Activated T-cell treated with anti-CD3 and anti-CD28 coated beads for 24 hours (primary cell): ENCODE measurements around the gene OR9Q1.
"Not testable (repeated sequence)": the region's sequence is repeated elsewhere in the genome, so short reads cannot be mapped to it uniquely, and the experiment has no call there.

Experiments
- DNase-seq: peaks from one replicate; pipeline ENCODE4 v3.0.0-alpha.2; 2020; ENCODE audit warnings: low read depth

OR9Q1 gene

DNA sequence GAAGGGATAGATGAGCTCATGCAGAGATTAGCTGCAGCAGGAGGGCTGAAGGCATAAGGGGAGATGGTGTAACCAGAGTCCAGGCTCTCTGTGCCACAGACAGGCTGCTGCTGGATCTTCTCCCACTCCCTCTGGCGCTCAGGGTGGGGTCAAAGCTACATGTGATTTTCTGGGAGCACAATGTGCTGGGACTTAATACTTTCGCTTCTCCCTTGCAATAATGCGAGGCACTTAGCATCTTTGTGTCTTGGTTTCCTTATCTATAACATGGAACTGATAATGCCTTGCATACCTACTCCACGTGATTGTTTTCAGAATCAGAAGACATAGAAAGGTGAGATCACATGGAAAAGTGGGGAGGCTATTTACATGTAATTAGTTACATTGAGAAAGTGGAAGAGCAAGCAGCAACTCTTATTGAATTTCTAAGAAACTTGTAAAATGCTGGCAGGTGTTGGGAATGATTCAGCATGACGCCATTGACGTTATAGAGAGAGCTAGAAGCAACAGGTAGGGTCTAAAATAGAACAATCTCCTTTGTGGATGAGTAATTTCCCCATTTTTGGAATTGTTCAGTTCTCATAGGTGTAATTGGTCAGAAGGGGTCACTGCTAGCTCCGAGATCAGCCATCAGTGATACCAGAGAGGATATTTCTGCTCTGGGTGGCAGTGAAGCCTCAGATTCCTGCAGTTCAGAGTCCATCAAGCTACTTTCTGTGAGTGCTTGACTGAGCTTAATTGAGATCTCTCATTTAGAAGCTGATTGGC, 109.8 kb downstream of the OR9Q1 start:
- DNase-seq, result no peak

DNA sequence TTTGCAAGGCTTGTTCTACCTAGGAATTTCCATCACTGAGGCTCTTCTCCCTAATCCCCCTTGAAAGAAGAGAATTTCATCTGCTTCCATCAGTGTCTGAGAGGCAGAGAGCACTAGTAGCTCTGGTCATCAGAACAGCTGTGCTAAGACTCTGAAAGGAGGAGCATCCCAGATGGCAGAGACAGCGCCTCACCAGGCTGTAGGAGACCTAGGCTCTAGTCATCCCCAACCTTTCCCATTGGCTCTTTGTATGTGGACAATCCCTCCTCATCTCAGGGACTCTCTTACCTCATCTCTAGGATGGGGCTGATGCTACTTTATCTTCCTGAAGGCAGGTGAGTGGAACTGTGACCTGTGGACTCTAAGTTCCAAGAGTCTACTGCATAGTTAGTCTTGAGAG, 110.5 kb downstream of the OR9Q1 start:
- no peak for DNase-seq

DNA sequence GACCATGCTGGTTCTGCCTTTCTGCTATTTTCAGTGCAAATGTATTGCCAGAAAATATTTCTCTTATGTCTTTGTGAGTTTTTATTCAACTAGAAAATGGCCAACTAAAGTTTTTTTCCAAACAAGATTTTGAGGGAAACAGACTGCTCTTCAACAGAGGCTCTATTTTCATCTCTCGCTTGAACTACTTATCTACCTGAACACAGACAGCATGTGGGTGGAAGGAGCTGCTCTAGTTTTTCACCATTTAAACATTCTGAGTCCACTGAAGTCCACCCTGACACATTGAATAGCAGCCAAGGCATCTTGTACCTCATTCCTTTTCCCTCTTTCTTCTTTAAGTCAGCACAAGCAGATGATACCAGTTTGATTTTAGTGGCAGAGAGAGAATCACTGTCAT, 111.5 kb downstream of the OR9Q1 start:
- no peak for DNase-seq

DNA sequence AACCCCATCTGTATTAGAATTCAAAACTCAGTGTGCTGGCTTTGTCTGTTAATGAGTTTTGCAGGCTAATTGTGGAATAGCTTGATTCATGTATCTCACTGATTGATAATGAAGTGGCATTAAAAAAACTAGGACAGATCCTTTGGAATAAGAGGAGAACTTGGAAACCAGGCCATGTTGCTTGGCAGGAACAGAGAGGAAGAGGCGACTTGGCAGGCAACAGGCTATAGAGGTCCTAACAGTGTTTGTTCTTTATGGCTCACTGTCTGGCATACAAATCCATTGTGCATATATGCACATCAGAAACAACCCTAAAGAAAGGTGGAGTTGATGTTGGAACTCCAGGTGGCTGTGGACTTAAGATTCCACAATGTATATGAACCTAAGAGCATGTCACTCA, 119.1 kb downstream of the OR9Q1 start:
- no peak for DNase-seq

DNA sequence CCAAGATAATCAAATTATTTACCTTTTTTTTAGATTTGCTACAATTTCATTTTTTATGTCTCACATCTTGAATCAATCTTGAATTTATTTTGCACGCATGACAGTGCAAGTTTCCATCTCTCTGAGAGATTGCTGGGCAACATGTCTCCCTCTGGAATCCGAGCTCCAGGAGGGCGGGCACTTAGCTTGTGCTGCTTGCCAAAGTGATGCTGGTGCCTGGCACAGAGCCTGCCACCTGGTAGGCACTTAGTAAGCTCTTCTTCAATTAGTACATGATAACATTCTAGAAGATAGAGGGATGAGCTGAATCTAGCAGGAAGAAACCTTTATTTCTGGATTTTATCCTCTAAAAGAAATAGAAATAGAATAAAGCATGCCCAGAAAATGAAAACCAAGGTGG, 129.1 kb downstream of the OR9Q1 start:
- no peak for DNase-seq

DNA sequence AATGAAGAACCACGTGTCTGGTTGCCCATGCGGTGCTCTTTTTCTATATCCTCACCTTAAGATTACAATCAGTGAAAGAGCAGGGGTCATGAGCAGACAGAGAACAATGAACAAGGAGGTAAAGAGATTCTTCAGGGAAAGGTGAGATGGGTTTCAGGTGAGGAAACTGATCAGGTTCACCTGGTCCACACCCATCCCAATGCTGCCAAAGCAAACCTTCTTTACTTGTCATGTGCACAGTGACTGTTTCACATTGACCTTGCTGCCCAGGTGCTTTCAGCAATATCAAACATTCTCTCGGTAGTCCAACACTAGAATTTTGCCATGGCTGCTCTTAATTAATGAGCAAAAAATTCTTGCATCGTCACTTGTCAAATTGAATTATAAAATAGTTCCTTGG, 140.7 kb downstream of the OR9Q1 start:
- DNase-seq, result no peak

DNA sequence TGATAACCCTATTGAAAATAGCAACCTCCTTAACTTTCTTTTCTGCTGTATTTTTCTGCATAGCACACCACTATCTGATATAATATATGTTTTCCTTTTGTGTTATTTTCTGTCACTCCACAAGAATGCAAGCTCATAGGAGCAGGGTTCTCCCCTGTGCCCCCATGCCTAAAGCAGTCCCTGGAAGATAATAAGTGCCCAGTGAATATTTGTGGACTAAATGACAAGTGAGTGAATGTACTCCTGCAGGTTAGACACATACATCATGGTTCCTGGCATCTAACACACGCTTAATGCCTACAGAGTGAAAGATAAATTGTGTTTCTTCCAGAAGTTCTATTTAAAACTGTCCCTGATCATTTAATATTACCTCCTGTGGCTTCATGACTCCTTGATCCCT, 141.3 kb downstream of the OR9Q1 start:
- DNase-seq, result no peak

DNA sequence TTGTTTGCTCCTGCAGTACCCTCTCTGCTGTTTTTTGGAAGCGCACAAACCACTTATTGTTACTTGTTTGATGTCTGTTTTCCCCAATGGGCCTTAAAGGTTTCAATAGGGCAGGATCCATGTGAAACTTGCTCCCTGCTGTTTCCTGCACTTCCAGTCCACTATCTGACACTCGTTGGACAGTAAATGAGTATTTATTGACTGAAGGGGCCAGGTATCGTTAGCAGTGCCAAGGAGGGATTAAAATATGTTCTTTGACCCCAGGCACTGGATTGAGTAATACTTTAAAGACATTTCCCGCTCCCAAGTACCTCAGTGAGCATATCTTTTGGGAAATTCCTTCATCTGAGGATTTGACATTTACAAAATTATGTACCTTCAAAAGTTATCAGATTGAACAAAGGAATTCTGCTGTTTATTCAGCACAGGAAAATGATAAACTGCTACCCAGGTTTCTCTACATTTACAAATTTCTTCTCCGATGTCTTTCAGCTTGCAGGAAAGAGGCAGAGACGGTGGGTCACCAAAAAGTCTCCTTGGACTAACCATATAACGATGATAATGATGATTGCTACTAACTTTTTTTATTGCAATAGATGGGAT, 141.9 kb downstream of the OR9Q1 start:
- no peak for DNase-seq

DNA sequence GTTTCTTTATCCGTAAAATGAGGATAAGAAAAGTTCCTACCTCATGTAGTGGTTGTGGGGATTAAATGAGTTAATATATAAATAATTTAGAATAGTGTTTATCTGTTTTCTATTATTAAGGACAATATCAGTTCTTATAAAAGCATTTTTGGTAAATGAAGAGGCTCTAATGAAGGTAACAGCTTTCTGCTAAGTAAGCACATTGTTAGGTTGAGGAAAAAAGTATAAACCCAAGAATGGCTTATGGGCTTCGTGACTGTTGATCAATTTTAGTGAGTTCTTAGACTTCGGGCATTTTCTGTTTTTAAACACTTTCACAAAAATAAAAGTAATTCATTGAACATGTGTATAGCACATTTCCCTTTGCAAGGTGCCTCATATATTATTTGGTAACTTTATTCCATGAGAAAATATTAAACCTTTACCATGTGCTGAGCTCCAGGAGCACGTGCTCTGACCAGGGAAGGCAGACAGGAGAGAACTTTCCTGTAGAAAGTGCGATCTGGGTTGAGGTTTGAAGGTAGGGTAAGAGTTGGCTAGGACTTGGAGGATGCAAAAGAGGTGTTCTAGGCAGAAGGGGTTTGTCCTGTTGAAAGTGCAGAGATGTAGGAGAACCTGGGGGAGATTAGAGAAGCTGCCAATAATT, 153.9 kb downstream of the OR9Q1 start:
- DNase-seq, result no peak

DNA sequence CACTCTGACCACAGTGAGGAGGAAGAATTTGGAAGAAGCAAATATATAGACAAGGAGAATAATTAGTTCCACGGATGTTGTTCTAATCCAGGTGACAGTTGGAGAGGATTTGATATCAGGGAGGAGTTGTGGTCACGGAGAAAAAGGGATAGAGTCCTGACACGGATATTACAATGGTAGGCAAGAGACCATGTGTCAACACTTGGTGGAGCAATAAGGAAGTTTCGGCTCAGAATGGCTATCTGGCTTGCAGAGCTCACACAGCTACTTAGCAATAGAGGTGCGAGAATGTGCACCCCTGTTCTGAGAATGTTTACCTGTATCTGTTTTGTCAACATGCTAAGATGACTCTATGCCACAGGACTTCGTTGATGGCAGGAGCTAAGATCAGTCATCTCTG, 154.8 kb downstream of the OR9Q1 start:
- DNase-seq, result no peak

DNA sequence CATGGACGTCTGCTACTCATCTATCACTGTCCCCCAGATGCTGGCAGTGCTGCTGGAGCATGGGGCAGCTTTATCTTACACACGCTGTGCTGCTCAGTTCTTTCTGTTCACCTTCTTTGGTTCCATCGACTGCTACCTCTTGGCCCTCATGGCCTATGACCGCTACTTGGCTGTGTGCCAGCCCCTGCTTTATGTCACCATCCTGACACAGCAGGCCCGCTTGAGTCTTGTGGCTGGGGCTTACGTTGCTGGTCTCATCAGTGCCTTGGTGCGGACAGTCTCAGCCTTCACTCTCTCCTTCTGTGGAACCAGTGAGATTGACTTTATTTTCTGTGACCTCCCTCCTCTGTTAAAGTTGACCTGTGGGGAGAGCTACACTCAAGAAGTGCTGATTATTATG, 156.0 kb downstream of the OR9Q1 start:
- no peak for DNase-seq

DNA sequence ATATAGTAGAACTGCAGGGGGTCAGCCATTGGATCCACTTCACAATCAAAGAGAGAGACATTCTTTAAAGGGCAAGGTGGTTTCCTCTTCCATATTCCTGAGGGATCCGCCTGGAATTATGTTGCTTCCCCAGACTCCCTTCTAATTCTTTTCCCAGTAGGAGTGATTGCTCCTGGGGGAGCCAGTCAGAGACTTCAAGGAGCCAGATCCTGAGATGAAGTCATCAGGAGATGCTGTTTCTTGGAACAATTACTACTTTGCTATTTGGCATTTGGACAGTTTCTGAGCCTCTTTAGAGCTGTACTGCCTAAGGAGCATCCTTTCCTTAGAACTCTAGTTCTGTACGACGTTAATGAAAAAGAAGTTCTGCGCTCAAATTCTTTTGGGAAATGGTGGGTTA, 163.3 kb downstream of the OR9Q1 start:
- DNase-seq, result no peak

DNA sequence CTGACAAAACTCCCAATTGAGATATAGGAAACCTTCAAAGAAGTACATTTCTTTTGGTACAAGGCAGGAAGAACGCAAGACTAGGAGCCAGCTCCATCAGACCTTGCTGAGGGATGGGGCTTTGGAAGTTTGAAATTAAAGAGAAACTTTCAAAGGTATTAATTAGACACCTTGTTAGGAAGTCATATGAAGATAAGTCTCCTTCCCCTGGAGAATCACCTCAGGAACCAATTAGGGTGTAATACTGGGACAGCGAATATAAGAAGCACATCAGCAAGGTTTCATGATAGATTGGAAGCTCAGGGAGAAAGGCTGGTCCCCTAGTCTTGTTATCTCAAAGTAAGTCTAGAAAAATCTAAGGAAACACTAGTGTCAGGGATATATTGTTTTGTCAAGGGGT, 165.1 kb downstream of the OR9Q1 start, which contains the start of gene OR9Q2:
TSS of gene OR9Q2 (plus strand) at position 301 of the 400 bp plus-strand sequence. CDS start 1,421 bp downstream, outside the sequence.
- DNase-seq, result no peak

DNA sequence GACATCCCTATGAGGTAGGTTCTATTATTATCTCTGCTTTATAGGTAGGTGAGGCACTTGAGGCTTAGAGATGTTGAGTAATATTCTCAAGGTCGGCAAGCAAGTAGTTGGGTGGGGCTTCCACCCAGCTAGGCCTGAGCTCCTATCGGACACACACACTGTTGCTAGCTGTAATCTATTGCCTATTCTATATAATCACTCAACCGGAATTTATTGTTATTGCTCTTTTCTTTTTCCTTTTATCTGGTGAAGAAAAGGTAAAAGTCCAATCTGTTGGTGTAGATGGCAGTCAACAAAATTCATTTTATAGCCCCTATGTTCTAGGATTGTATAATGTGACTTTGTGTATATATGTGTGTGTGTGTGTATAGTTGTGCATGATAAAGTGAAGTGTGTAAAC, 168.5 kb downstream of the OR9Q1 start:
- DNase-seq, result no peak

DNA sequence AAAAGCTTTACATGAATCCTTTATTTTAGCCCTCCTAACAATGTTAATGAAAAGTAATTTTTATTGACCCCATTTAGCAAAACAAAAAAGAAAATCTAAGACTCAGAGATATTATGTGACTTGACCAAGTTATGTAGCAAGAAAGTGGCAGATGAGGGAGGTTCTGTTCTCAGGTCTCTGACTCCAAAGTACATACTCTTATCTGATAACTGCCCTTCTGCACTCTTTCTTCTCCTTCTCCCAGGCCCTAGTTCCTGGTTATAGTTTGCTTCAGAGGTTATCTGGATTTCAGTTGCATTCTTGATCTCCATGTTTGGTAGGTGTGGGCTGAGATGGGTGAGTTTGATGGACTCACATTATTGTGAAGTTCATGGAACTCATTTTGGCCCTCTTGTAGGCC, 169.7 kb downstream of the OR9Q1 start:
- no peak for DNase-seq

DNA sequence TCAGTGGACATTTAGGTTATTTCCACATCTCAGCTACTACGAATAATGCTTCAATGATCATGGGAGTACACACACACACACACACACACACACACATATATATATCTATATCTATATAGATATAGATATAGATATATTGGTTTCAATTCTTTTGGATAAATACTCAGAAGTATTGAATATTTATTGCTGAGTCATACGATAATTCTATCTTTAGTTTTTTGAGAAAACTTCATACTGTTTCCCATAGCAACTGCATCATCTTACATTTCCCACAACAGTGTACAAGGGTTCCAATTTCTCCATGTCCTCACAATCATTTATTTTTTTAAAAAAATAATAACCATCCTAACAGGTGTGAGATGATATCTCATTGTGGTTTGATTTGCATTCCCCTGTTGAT, 172.3 kb downstream of the OR9Q1 start:
- no peak for DNase-seq

DNA sequence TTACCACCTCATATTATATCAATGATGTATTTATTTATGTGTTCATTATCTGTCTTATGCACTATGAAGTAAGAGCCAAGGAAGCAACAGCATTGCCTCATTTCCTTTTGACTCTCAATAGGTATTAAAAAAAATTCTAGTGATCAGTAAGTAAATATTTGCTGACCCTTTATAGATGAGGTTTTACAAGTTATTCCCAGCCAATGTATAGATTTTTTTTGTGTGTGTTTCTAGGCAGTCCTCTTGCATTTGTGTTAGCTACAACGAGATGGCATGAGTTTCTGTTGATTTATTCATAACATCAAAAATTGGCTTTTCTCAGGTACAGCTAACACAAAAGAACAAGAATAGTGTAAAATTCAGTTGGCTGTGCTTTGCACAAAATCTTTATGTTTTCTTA, 175.6 kb downstream of the OR9Q1 start:
- no peak for DNase-seq

DNA sequence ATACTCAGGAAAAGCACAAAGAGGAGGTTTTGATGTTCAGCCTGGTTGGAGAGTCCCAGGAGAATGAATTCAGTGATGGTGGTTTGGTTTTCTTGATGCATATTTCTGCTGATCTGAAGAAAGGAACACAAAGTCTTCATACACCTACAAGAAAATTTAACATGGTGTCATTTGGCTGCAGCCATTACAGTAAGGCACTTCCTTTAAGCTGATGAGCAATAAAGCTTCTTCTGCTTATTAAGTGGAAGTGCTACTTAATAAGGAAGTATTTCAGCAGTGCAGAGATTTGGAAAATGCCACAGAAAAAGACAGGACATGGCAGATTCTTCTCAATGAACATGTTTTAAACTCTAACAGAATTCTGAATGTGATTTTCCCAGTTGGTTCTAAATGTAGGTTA, 180.4 kb downstream of the OR9Q1 start, which contains the start of gene OR1S2:
TSS of gene OR1S2 (minus strand) at position 101 of the 400 bp plus-strand sequence. CDS start at position 101, 0 bp downstream.
- DNase-seq, result no peak

DNA sequence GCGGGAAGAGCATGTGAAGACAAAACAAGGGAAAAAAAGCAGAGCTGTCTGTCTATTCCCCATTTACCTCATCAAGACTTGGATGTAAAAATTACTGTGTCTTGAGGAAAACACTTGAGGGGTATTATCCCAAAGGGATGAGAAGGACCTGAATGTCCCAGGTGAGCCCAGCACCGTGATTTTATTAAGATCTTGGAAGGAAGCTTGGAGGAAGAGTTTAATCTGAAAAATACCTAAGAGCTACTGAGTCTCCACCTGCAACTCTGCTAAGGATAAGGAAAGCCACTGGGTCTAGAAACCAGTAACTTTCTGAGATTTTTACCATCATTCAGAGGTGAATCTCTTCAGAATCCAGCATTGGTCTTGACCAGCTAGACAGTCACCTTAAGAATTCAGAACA, 188.7 kb downstream of the OR9Q1 start, which contains the start of gene OR1S1:
TSS of gene OR1S1 (plus strand) at position 301 of the 400 bp plus-strand sequence.
- DNase-seq, result not testable (repeated sequence)

DNA sequence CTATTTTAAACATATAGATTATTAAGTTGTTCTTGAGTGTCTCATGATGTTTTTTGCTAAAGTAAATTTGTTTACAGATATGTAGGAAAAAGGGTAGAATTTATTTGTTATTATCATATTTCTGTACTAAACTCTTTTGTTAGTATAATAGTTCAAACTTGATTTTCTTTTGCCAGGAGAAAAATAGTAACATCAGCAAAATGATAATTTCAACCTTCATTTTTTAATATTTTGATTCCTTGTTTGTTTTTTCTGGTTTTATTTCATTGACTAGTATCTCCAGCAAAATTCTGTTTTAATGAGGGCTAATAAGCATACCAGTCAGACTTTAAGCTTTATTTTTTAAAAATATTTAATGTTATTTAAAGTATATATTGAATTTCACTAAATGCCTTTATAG, 192.8 kb downstream of the OR9Q1 start:
- no peak for DNase-seq

DNA sequence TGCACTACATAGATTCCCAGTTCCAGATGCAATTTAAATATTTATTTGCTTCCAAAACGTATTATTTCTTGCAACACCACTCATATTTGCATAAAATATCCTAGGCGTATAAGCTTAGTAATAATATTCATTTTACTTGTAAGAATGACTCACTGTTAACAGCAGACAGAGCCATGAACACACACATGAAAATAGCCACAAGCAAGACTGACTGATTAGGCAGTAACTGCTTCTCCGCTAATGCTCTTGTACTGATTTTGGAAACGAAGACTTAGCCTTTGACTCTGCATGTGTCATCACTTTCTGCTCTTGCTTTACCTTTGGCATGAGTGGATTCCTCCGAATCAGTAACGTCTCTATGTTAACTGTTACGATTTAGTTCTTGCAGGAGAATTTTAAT, 199.0 kb downstream of the OR9Q1 start:
- no peak for DNase-seq

DNA sequence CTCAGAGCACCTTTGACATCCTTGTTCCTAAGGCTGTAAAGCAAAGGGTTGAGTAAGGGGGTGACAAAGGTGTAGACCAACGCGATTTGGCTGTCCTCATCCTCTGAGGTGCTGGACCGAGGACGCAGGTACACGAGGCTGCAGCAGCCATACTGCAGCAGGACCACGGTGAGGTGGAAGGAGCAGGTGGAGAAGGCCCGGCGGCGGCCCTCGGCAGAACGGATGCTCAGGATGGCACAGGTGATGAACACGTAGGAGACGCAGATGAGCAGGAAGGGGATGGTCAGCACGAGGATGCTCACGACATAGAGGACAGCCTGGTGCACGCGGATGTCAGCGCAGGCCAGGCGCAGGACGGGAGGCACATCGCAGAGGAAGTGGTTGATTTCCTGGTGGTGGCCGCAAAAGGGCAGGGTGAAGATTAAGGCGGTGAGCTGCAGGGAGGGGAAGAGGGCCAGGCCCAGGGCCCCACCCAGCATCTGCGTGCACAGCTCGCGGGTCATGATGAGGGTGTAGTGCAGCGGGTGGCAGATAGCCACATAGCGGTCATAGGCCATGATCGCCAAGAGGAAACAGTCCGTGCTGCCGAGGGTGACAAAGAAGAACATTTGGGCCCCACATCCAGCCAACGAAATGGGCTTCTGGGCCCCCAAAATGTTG, 204.4 kb downstream of the OR9Q1 start:
- no peak for DNase-seq
